Hematopoietic multipotent progenitor cell treated with erythropoietin and hydrocortisone succinate and interleukin-3 and kit ligand, for 15 days (in vitro differentiated cells): ENCODE data around the gene ARAP2.

Experiments
- DNase-seq: peaks from one replicate; pipeline ENCODE4 v3.0.0-alpha.2; 2015; ENCODE audit warnings: low spot score

ARAP2 gene

DNA sequence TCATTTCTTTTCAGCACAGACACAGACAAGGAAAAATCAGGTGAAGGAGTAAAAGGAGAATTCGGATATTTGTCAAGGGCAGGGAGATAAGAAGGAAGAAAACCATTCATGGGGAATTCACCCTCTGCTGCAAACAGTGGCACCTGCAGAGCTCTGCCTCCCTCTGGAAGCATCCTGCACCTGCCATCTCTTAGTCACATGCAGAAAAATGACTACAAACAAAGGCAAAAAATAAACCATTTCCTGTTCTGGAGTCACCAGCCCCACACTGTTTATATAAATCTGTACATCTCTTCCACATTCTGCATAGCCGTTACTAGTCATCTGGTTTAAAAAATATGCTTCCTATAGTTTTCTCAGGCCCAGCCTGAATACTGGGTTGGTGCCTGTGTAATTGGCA, 205.3 kb downstream of the ARAP2 start:
- DNase-seq, result no peak

DNA sequence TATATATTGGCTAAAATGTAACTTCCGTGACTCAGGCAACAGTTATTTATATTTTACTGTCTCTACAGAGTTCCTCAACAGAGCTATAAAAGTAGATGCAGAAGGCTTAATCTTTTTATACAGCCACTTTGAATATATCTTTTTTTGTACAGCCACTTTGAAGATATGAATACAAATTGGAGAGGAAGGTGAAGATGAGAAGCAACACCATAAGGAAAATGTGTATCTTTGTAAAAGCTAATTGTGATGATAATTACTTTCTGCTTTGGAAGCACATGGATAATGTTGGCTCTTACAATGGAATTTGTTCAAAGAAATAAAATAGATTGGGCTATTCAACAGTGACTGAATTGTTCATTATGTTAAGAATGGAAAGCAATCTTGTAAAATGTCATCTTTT, 205.8 kb downstream of the ARAP2 start:
- DNase-seq, result no peak

DNA sequence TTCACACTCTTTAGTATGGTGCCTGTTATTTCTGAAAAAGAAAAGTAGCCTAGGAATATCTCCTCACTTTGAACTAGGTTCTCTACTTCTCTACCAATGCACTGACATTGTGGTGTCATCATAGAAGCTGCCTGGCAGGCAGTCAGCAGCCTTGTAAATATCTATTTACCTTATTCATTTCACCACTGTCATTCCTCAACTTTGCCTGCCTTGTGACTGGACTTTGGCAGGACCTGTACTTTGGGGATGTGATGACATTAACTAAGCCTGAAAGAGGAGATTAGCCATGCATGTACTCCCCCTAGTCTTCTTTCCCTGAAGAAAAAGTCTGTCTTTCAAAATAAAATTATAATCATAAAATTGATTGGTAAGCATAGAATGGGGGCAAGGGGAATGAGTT, 207.2 kb downstream of the ARAP2 start:
- no peak for DNase-seq

DNA sequence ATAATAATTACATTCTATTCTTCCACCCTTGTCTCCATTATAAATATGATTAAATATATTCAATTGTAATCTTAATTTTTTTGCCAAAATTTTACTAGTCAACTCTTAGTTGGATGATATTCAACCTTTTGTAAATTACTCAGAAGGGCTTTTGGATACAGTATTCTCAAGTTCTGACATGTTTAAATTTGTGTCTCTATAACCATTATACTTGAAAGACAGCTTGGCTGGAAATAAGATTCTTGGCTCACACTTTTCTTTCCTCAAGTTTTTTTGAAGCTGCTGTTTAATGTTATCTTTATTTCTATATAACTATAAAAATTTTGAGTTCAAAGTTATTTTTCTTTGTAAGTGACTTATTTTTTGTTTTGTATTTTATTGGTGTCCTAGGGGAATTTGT, 214.4 kb downstream of the ARAP2 start:
- DNase-seq, result no peak

DNA sequence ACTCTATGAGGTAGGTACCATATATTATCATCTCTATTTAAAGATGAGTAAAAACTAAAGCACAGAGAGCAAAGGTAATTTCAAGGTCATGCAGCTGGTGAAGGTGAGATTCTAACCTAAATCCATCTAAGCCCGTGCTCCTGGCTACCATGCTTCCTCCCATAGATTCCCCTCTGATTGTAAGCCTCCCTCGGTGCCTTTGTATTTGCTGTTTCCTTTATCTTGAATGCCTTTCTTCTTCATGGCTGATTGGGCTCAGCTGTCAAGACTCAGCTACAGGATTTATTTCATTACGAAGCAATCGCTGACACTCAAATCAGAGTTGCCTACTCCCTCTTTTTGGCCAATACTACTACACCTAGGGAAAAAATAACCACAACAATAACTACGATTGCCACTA, 217.1 kb downstream of the ARAP2 start:
- DNase-seq, result no peak

DNA sequence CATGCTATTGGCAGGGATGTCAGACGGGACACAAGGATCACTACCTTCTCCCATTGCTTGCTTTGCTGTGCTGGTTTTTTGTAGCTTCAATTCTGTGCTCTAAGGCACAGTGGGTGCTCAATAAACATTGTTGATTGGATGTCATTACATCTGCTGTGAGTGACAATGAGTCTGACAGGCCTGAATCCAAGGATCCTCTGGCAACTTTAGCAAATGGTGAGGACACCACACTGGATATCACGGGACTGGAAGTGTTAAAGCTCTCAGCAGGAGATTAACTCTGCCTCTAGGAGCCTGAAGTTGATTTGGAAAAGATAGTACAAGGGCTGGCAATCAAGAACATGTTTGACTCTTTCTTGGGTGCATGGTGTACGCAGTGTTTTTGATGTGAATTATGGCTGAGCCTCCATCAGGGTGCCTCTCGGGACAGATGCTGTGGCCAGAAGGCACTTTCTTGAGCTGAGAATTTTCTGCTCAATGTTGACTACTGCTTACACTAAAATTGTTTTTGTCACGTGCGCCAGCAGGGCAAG, 217.9 kb downstream of the ARAP2 start:
- no peak for DNase-seq

DNA sequence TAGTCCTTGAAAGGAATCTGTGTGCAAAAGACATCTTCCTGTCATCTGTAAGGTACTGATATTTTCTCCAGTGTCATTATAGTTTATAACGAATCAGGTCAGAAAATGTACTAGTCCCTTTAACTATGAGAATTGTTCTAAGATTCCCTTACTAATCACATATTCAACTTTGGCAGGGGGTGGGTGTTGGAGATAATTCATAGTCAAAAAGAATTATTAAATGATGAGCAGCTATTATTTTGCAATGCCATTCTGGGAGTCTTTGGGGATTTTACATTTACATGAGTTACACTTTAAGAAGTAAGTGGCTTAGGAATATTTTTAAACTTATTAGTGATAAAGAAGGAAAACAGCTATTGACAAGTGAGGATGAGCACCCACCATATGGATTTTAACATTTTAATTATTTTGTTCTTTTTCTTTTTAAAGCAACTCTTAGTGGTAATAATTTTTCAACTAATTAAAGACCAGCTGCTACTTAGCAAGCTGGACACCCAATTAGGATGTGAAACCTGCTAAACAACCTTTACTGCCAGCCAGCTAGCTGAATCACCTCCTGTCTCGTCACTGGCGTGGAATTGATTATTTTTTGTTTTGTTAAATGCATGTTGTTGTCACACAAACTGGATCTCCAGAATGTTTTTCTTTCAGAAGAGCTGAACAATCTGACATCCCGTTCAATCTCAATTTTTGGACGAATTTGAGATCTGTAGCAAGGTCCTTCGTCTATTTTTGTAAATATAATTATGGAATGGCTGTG, 219.2 kb downstream of the ARAP2 start:
- no peak for DNase-seq

DNA sequence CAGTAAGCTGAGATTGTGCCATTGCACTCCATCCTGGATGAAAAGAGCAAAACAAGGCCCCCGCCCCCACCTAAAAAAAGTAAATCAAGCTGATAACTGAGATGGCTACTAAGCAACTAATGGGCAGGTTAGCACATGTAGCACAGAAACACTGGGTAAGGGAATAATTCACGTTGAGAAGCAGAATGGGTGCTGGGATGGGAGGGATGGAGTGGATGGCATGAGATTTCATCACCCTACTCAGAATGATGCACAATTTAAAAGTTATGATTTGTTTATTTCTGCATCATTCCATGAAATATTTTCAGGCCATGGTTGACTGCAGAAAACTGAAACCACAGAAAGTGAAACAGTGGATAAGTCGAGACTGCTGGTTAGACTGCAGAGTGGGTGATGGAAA, 224.0 kb downstream of the ARAP2 start:
- DNase-seq, result no peak
